ENCODE measurements around the gene SLC6A4.

GRCh38 chr17:30174556-30174955, 60.9 kb downstream of the SLC6A4 start:
- TF ChIP-seq CTCF (conservative IDR thresholded peaks at IDR 0.05): no peak
- no peak for TF ChIP-seq ZFX (IDR thresholded peaks at IDR 0.05)

Measured in C4-2B (cell line).